Measurements from ENCODE around the gene CACYBP.

CACYBP gene

DNA sequence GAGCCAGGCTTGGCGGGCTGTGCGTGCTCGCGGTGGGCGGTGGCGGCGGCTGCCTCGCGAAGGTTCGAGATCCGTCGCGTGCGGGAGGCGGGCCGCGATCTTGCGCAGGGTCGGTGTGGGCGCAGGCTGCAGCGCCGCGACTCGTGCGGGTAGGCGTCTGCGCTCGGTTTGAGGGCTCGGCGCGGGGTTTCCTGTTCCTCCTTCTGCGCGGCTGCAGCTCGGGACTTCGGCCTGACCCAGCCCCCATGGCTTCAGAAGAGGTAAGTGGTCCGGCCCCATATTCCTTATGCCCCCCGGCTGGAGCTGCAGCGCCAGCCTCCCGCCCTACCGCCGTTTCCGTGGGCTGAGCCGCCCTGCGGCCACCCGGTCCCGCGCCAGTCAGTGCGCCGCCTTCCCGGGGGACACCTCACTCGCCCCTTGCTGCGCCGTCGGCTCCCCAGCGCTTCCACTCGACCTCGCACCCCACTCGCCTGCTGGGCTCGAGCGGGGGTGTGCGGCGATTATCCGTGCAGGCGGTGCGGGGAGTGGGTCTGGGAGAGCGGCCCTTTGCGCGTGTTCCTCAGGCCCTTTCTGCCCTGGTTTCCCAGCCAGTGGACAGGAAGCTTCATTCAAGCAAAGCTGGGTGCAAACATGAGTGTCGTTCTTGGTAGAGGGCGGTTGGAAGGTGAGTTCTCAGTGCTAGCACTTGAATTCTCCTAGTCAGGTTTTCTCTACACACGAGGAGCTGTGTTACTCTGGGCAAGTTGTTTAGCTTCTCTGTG lies at the start of gene CACYBP:
Gene CACYBP, plus strand, starts transcription at position 12 of the 761 bp plus-strand sequence. Its CDS starts 234 bp downstream, at position 246.
- no peak for DNase-seq (ENCODE audit: low read depth)

DNA sequence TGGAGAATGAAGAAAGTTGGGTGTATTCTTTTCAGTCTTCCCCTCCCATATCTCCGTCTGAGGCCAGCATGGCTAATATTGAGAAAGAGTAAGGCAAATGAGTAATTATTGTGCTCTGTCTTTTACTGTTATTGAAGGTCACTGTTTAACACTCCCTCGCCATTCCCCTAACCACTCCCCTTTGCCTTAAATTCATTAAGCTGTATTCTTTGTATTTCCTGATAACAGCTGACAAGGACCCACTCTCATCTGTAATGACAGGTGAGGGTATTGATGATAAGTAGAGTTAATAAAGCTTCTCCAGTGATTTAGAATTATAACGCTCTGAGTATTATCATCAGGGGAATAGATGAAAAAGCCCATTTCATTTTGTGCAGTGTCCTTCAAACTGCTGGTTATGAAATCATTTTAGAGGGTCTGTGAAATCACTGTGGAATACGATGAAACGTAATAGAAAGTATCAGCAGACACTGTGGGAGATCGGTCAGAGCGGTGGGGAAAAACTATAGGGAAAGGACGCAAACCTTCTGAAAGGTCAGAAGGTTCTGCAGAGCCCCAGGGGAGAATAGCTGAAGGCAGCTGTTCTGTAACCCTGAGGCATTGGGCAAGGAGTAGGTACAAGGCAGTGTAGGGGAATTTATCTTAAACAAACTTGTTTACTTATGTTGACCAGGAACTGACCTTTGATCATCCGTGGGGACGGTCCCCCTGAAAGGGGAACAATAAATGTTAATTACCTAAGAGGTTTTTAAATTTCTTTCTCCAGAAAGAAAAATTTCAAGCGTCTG lies 46.3 kb upstream of the CACYBP start:
- DNase-seq (ENCODE audit: low read depth): no peak

DNA sequence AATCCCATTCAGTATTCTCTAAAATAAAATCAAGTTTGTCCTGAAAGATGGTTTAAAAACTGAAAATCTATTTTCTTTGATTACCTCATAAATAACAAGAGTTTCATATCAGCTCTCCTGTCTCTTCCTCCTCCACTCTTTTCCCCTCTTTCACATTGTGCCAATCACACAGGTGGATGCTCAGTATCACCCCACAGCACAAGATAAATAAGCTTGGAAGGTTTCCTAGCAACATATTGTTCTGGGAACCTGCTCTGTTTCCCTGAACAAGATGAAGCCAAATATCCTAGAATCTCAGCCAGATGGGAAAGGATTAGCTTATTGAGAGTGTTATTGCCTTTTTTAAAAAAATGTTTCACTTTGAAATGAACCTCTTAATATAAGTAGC lies 45.7 kb upstream of the CACYBP start:
- no peak for DNase-seq (ENCODE audit: low read depth)

DNA sequence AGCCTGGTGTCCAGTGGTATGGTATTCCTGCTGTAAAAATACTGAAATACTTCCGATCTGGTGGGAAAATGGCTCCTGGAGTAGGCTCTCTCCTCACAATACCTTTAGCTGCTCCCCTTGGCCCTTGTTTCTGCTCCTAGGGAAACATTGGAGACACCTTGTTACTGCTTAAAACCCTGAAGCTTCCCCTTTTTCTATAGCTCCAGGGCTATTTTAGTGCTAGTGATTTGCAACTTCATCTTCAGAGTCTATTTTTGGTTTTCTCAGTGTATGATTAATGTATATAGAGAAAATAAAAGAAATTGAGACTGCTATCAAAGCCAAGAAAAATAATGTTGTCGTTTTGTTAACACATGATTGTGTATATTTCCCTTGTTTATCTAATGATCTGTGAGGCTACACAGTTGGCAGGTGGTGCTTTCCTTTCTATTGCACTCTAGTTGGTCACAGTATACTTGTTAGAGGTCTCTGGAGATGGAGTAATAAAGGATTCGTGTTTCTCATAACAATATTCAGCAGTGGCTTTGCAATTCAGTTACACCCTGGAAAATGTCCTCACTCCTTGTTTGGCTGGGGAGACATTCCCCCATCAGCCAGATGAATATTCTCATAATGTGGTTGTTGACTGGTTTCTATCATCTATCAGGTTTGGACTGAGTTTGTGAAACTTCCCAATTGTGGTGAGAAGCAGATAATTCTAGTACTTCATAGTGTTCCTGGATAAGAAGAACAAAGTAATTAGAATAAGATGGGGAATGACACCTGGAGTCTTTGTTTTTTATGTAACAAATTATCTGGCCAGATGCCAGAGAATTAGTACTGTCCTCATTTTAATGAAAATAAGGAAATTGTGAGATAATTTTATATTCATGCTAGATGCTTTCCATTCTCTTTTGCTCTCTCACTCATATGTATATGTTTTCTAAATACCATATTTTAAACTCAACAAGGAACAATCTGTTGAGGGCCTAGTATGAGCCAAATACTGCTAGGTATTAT lies 44.8 kb upstream of the CACYBP start:
- DNase-seq (ENCODE audit: low read depth): no peak

DNA sequence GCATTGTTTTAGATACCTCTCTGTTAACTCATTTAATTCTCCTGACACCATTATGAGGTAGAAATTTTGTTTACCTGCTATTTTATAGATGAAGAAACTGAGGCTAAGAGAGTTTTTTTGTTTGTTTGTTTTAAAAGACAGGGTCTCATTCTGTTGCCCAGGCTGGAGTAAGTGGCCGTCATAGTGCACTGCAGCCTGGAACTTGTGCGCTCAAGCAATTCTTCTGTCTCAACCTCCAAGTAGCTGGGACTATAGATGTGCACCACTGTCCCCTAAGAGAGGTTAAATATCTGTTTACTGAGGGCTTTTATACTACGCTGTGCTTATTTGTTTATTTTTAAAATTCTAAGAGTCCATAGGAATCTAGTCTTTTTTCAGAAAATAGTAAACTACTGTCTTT lies 43.7 kb upstream of the CACYBP start:
- DNase-seq (ENCODE audit: low read depth): no peak

DNA sequence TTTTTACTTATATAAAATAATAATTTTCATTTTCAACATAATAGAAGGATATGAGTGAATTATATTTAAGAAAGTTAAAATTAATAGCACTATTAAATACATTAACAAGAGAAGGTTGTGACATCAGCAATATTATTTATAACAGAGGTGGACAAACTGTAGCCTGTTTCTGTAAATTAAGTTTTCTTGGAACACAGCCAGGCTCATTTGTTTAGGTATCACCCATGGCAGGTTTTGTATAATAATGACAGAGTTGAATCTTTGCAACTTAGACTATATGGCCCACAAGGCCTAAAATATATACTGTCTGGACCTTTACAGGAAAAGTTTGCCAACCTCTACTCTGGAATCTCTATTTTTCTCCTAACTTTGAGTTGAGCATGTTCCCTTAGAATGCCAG lies 42.8 kb upstream of the CACYBP start:
- no peak for DNase-seq (ENCODE audit: low read depth)

DNA sequence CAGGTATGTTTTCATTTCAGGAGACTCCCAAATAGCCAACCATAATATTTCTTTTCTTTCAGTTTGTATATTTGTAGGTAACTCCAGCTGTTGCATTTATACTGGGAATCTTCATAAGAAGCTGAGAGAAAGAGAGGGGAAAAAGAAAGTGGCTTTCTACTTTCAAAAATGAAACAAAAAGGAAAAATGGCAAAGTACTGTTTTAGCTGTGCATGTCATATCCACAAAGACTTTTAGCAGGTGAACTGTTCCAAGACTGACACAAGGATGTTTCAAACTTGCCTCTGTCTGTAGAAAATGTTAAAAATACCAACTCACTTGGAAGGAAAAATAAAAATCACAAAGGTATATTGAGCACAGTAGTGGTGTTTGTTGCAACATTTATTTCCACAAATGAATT lies 41.9 kb upstream of the CACYBP start:
- DNase-seq (ENCODE audit: low read depth): no peak

GRCh38 chr1:174958396-174958795 lies 41.4 kb upstream of the CACYBP start:
- no peak for DNase-seq (ENCODE audit: low read depth)

DNA sequence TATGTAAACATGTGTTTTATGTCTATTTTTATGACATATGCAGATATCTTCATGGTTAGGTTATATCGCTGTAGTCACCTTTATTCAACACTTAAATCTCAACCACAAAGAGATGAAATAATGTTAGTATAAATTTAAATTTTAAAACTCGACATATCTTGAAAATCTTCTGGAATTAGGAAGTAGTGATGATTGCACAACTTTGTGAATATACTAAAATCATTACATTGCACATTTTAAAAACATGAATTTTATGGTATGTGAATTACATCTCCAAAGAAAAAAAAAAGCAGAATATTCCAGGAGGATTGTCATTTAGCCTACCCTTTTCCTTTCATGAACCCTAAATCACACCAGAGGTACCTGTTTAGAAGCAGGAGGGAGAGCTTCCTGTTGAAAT lies 39.4 kb upstream of the CACYBP start:
- no peak for DNase-seq (ENCODE audit: low read depth)

GRCh38 chr1:174963529-174964125 lies 36.1 kb upstream of the CACYBP start:
- DNase-seq (ENCODE audit: low read depth): no peak

DNA sequence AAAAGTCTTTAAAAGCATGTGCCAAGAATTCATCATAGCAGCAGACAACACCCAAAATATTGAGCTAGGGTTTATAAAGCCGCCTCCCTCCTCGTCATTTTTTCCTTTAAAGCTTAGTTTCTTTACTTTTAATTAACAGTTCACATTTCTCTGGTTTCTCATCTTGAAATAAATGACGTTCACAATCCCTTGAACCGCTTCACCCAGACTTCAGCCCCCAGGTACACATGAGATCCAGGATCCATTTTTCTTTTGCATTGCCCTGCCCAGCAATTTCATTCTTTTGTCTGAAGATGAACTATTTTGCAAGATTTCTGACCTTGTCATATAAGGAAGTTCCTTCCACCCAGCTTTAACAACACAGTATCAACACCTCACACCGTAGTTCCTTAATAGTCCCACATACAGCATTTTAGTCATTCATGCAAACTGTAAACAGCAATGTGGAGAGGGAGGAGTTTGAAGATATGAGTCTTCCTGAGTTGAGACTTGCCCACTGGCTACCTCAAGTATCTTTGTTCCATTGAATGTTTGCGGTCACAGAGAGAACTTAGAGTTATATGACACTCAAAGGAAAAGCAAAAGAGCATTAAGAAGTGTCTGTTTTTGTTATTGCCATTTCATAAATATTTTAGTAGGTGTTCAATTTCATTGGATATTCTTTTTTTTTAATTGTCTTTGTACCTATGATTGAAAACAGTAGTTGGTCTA lies 35.3 kb upstream of the CACYBP start:
- no peak for DNase-seq (ENCODE audit: low read depth)

DNA sequence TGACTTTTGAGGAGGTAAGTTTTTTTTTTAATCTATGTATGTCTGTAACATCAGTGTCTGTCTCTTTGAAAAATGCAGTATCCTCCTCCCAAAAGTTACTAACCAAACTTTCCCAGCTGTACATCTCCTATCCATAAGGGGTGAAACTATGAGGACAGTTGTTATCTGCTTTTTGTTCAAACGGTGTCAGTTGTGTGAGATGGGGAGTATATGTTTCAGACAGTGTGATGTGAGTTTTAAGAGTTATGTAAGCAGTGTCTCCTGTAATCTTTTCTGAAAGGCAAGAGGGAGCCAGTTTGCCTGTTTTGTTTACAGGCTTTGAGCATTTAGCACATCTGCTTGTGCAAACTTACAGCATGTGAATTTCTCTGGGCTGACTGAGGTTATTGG lies 34.8 kb upstream of the CACYBP start:
- no peak for DNase-seq (ENCODE audit: low read depth)

DNA sequence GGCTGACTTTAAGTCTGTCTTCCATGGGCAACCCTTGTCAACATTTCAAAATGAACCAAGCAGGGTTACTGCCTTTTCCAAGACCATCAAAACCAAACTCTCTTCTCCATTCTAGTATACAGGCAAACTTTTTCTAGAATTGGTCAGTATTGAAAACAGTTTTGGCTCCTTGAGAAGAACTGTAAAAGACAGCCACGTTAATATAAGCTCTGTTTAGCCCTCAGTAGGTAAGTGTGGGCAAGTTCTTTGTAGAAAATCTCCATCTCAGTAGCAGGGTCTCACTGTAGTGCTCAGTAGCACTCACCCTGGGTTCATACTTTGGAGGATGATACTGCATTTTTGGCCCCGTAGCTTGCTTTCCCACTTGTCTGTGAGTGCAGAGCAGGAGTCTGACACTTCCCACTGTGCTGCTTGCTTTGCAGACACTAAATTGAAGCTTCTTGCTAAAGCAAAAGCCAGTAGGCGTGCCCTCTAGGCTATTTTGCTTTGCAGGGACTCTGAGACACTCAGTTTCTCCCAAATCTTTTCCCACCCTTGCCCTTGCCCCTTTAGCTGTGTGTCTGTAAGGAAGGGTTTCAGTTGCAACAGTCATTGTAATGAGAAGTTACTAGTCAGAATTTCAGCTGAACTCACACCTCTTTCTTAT lies 34.3 kb upstream of the CACYBP start:
- no peak for DNase-seq (ENCODE audit: low read depth)

DNA sequence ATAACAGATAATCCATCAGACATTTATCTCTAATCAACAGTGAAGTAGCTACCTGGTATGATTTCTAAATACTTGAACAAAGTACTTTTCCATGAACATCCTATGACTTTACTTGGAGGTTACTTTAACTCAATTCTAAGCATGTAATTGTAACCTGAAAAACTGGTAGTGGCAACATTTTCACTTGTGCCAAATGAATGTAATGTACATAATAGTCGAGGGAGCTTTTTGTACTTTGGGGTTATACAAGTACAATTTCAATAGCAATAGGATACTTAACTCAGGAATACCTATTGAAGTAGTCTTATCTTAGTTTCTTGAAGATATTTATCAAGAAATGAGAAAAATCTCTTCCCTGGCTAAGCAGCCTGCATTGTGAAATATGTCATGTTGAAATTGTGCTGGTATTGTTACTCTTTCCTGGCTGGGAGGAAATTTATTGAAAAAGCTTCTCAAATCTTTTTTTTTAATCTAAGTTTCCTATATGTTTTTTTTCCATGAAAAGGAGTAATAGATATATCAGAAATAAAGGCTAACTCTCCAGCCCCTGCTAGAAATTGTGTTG lies 33.7 kb upstream of the CACYBP start:
- DNase-seq (ENCODE audit: low read depth): no peak

DNA sequence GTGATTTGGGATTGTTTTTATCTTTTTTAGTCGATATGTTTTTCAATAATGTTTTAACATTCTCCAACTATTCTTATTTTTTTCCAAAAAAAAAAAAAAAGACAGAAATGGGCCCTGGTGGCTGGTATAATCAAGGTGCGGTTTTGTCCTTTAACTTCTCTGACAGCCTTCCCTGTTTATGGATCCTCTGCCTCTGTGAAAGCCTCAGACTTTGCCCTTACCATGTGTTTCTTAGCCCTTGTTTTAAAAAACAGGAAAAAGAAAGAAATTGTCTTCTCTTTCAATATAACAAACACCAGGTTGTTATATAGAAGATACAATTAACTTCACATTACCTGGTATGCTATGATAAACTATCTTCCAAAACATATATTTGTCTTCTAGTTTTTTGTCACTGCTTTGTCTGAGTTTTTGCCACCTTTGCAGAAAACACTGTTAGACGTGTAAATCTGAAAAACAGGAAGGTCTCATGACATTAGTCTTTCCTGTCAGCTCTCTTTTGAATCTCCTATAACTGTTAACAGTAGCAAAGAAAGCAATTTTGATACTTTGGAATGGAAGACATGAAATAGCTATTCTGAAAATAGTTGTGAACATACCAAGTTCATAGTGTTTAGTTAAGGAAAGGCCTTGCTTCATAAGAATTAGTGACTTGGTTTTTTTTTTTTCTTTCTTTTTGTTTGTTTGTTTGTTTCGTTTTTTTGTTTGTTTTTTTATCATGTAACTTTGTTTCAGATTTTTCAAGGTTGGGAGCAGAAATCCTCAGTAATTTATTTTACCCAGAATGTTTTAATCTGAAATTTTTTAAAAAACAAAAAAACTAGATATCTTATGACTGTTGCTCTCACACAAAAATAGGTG lies 31.7 kb upstream of the CACYBP start:
- DNase-seq (ENCODE audit: low read depth): no peak

- no peak for DNase-seq (ENCODE audit: low read depth)
Measured at GRCh38 chr1:174968750-174969244, 30.9 kb upstream of the CACYBP start.

- no peak for DNase-seq (ENCODE audit: low read depth)
Measured at GRCh38 chr1:174969977-174970376, 29.8 kb upstream of the CACYBP start.

GRCh38 chr1:174971466-174971865 lies 28.3 kb upstream of the CACYBP start:
- DNase-seq (ENCODE audit: low read depth): no peak

- DNase-seq (ENCODE audit: low read depth): no peak
Measured at GRCh38 chr1:174971902-174972301, 27.8 kb upstream of the CACYBP start.
